HEK293 (cell line): ENCODE measurements around the gene CCDC116.

Experiments used
- CTCF ChIA-PET: fragments of 350-600 bp; formaldehyde crosslinking; extraction: SDS; loops from one replicate; lab custom pipeline; 2021; ENCODE audit warnings: antibody characterized with exemption; lab: Yijun Ruan, JAX
- POLR2A ChIA-PET: fragments of 300-600 bp; formaldehyde crosslinking; extraction: SDS; loops from one replicate; lab custom pipeline; 2020; ENCODE audit warnings: antibody characterized with exemption, inconsistent platforms; lab: Yijun Ruan, JAX
- H3K27ac ChIP-seq: fragments of 200-500 bp; sonication (Bioruptor generic); 2 replicates; pipeline ENCODE4 v1.5.1; 2014; ENCODE audit warnings: low read depth, low read length, control low read depth, inconsistent platforms; ENCODE audit errors: extremely low read depth
- H3K36me3 ChIP-seq, 2 experiments: fragments of 200-500 bp in 1 of 2; sonication (Bioruptor generic) in 1 of 2; 1 replicate in 1 of 2; 2 replicates in 1 of 2; pipeline ENCODE4 v1.5.1; 2014 to 2017; ENCODE audit warnings: inconsistent platforms in 2 of 2, low read length in 2 of 2; ENCODE audit not compliant: control insufficient read depth in 2 of 2, insufficient read depth in 1 of 2
- H3K4me1 ChIP-seq: fragments of 200-500 bp; sonication (Bioruptor generic); 2 replicates; pipeline ENCODE4 v1.5.1; 2014; ENCODE audit warnings: mild to moderate bottlenecking, low read length, inconsistent platforms; ENCODE audit not compliant: control insufficient read depth, insufficient read depth
- H3K4me3 ChIP-seq: 2 replicates; pipeline ENCODE4 v1.5.1; 2011; ENCODE audit warnings: low read depth, mild to moderate bottlenecking, control low read depth, low read length, moderate library complexity
- H3K9me3 ChIP-seq: fragments of 200-500 bp; sonication (Bioruptor generic); 2 replicates; pipeline ENCODE4 v1.5.1; 2014; ENCODE audit warnings: low read depth, low read length, inconsistent platforms; ENCODE audit not compliant: control insufficient read depth, insufficient read depth
- GLIS1 ChIP-seq: fragments of 450-650 bp; formaldehyde crosslinking; IDR thresholded peaks from 2 replicates; pipeline ENCODE4 v1.5.1; 2016; ENCODE audit warnings: missing biosample characterization, missing genetic modification characterization
- HOXC10 ChIP-seq: sonication (generic); formaldehyde crosslinking; IDR thresholded peaks from 2 replicates; pipeline ENCODE4 v1.8.1; 2023; ENCODE audit warnings: mild to moderate bottlenecking, missing genetic modification reagents
- KLF1 ChIP-seq: fragments of 450-650 bp; formaldehyde crosslinking; IDR thresholded peaks from 2 replicates; pipeline ENCODE4 v1.5.1; 2016; ENCODE audit warnings: missing biosample characterization, missing genetic modification characterization
- MEIS1 ChIP-seq: sonication (generic); formaldehyde crosslinking; IDR thresholded peaks from 2 replicates; pipeline ENCODE4 v1.8.1; 2022; ENCODE audit warnings: missing genetic modification reagents, mild to moderate bottlenecking, borderline replicate concordance
- YY1 ChIP-seq: fragments of 450-650 bp; formaldehyde crosslinking; IDR thresholded peaks from 2 replicates; pipeline ENCODE4 v1.5.1; 2018; ENCODE audit warnings: missing biosample characterization, missing genetic modification characterization
- ZBTB21 ChIP-seq: fragments of 450-650 bp; formaldehyde crosslinking; IDR thresholded peaks from 2 replicates; pipeline ENCODE4 v1.5.1; 2017; ENCODE audit warnings: missing biosample characterization, missing genetic modification characterization
- ZBTB7A ChIP-seq: fragments of 450-650 bp; formaldehyde crosslinking; IDR thresholded peaks from 2 replicates; pipeline ENCODE4 v1.5.1; 2016; ENCODE audit warnings: low read depth, missing biosample characterization, missing genetic modification characterization
- ZEB2 ChIP-seq: fragments of 450-650 bp; formaldehyde crosslinking; IDR thresholded peaks from 2 replicates; pipeline ENCODE4 v1.5.1; 2016; ENCODE audit warnings: missing biosample characterization, missing genetic modification characterization
- ZNF10 ChIP-seq: fragments of 450-650 bp; formaldehyde crosslinking; IDR thresholded peaks from 2 replicates; pipeline ENCODE4 v1.5.1; 2017; ENCODE audit warnings: missing biosample characterization, missing genetic modification characterization
- ZNF155 ChIP-seq: fragments of 450-650 bp; formaldehyde crosslinking; IDR thresholded peaks from 2 replicates; pipeline ENCODE4 v1.5.1; 2016; ENCODE audit warnings: missing biosample characterization, missing genetic modification characterization
- ZNF341 ChIP-seq: fragments of 450-650 bp; formaldehyde crosslinking; IDR thresholded peaks from 2 replicates; pipeline ENCODE4; 2016; ENCODE audit warnings: low read depth, missing biosample characterization, missing genetic modification characterization
- ZNF404 ChIP-seq: fragments of 450-650 bp; formaldehyde crosslinking; IDR thresholded peaks from 2 replicates; pipeline ENCODE4 v1.5.1; 2017; ENCODE audit warnings: missing biosample characterization, missing genetic modification characterization
- ZNF571 ChIP-seq: fragments of 450-650 bp; formaldehyde crosslinking; IDR thresholded peaks from 2 replicates; pipeline ENCODE4 v1.5.0; 2017; ENCODE audit warnings: missing biosample characterization, missing genetic modification characterization
- ZNF624 ChIP-seq: fragments of 450-650 bp; formaldehyde crosslinking; IDR thresholded peaks from 2 replicates; pipeline ENCODE4 v1.5.1; 2017; ENCODE audit warnings: missing biosample characterization, missing genetic modification characterization
- ZNF677 ChIP-seq: fragments of 450-650 bp; IDR thresholded peaks from 2 replicates; pipeline ENCODE4 v1.5.0; 2018; ENCODE audit warnings: missing biosample characterization, mild to moderate bottlenecking, missing genetic modification characterization, moderate library complexity
- ZNF747 ChIP-seq: fragments of 450-650 bp; formaldehyde crosslinking; IDR thresholded peaks from 2 replicates; pipeline ENCODE4 v1.5.1; 2016; ENCODE audit warnings: missing biosample characterization, missing genetic modification characterization
- ZNF76 ChIP-seq: fragments of 450-650 bp; formaldehyde crosslinking; IDR thresholded peaks from 2 replicates; pipeline ENCODE4; 2016; ENCODE audit warnings: low read depth, missing biosample characterization, missing genetic modification characterization, borderline replicate concordance
- ZSCAN16 ChIP-seq: fragments of 450-650 bp; formaldehyde crosslinking; IDR thresholded peaks from 2 replicates; pipeline ENCODE4 v1.5.1; 2016; ENCODE audit warnings: missing biosample characterization, missing genetic modification characterization
- TF ChIP-seq, protein P1 (sequence below): fragments of 450-650 bp; formaldehyde crosslinking; IDR thresholded peaks from 2 replicates; pipeline ENCODE4 v1.5.1; 2016; ENCODE audit warnings: missing biosample characterization, missing genetic modification characterization
- TF ChIP-seq, protein P2 (sequence below): fragments of 450-650 bp; formaldehyde crosslinking; IDR thresholded peaks from 2 replicates; pipeline ENCODE4 v1.5.1; 2016; ENCODE audit warnings: missing biosample characterization, missing genetic modification characterization
- TF ChIP-seq, protein P3 (sequence below): fragments of 450-650 bp; formaldehyde crosslinking; IDR thresholded peaks from 2 replicates; pipeline ENCODE4 v1.5.1; 2016; ENCODE audit warnings: missing biosample characterization, missing genetic modification characterization
- TF ChIP-seq, protein P4 (sequence below): fragments of 450-650 bp; formaldehyde crosslinking; IDR thresholded peaks from 2 replicates; pipeline ENCODE4 v1.5.1; 2016; ENCODE audit warnings: missing biosample characterization, missing genetic modification characterization

Gene CCDC116

GRCh38 chr22:21628386-21629254 is 3.9 kb upstream of the CCDC116 start:
- Histone ChIP-seq H3K4me3 (peak overlapping the region; percentile 87), H3K4me1 (no peaks in the 10 kb centered on the region), H3K36me3 (peaks cover 0 to 39% of the 10 kb centered on the region in 2 experiments; a peak in 1 of 3 replicates), H3K27ac (peak overlapping the region; percentile 76; the same call in 1 of the 2 replicates), H3K9me3 (no peaks in the 10 kb centered on the region)
- CTCF ChIA-PET: interaction anchor here (0.5 to 5.7 kb wide), 20 partner anchors 8 to 66 kb away, joined by 3 to 109 read pairs (median 4); partner anchors contain the start of gene SDF2L1
- POLR2A ChIA-PET: interaction anchor here (0.8 to 2.5 kb wide), 11 partner anchors 9 to 60 kb away, joined by 3 to 50 read pairs (median 6); partner anchors contain the start of gene SDF2L1
- no peak for TF ChIP-seq ZNF155 (tag by site-specific recombination)
- TF ChIP-seq ZNF341 (tag by site-specific recombination): no peak
- TF ChIP-seq, protein P1, sequence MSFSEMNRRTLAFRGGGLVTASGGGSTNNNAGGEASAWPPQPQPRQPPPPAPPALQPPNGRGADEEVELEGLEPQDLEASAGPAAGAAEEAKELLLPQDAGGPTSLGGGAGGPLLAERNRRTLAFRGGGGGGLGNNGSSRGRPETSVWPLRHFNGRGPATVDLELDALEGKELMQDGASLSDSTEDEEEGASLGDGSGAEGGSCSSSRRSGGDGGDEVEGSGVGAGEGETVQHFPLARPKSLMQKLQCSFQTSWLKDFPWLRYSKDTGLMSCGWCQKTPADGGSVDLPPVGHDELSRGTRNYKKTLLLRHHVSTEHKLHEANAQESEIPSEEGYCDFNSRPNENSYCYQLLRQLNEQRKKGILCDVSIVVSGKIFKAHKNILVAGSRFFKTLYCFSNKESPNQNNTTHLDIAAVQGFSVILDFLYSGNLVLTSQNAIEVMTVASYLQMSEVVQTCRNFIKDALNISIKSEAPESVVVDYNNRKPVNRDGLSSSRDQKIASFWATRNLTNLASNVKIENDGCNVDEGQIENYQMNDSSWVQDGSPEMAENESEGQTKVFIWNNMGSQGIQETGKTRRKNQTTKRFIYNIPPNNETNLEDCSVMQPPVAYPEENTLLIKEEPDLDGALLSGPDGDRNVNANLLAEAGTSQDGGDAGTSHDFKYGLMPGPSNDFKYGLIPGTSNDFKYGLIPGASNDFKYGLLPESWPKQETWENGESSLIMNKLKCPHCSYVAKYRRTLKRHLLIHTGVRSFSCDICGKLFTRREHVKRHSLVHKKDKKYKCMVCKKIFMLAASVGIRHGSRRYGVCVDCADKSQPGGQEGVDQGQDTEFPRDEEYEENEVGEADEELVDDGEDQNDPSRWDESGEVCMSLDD: 0 out of 2 replicates have a peak, but pooled peaks have one; percentile 48
- TF ChIP-seq ZNF404: no peak
- TF ChIP-seq ZBTB7A (tag by site-specific recombination): 0 out of 2 replicates have a peak, but pooled peaks have one; percentile 68
- no peak for TF ChIP-seq ZNF747 (tag by site-specific recombination)
- TF ChIP-seq ZNF571: no peak
- 0 out of 2 replicates have a peak, but pooled peaks have one; percentile 81 for TF ChIP-seq KLF1 (tag by site-specific recombination)
- TF ChIP-seq YY1: no peak
- peak; percentile 17; the same call in 1 of the 2 replicates for TF ChIP-seq GLIS1
- TF ChIP-seq MEIS1 (CRISPR knock-in tag): peak; percentile 51; the same call in 1 of the 2 replicates
- peak; percentile 44; the same call in 1 of the 2 replicates for TF ChIP-seq ZNF677 (tag by site-specific recombination)

GRCh38 chr22:21629255-21630149 is 3.1 kb upstream of the CCDC116 start, which contains the start of gene YDJC:
Gene YDJC, minus strand, starts transcription at chr22:21630022. Its CDS starts 8 bp downstream, at chr22:21630014.
- peaks cover 0 to 37% of the 10 kb centered on the region in 2 experiments; a peak in 1 of 3 replicates for H3K36me3 ChIP-seq
- ChIA-PET CTCF (interaction anchor here (0.5 to 5.1 kb wide), 21 partner anchors 9 to 178 kb away, joined by 3 to 109 read pairs (median 4); partner anchors contain the start of gene SDF2L1), POLR2A (interaction anchor here (0.7 to 2.2 kb wide), 10 partner anchors 9 to 61 kb away, joined by 3 to 50 read pairs (median 6); partner anchors contain the start of gene SDF2L1)
- H3K4me1 ChIP-seq: no peaks in the 10 kb centered on the region
- peak within 1 kb of the TSS; percentile 87 for H3K4me3 ChIP-seq
- H3K27ac ChIP-seq: peak within 1 kb of the TSS; percentile 76
- H3K9me3 ChIP-seq: no peaks in the 10 kb centered on the region
- TF ChIP-seq ZNF624 (tag by site-specific recombination) (no peak), ZBTB21 (tag by site-specific recombination) (no peak), ZEB2 (tag by site-specific recombination) (peak; percentile 69), HOXC10 (CRISPR knock-in tag) (no peak; the same call in 1 of the 2 replicates), ZSCAN16 (tag by site-specific recombination) (no peak; the same call in 1 of the 2 replicates), ZNF10 (tag by site-specific recombination) (no peak), ZNF76 (tag by site-specific recombination) (peak; percentile 44; the same call in 1 of the 2 replicates)
- TF ChIP-seq, protein P2, sequence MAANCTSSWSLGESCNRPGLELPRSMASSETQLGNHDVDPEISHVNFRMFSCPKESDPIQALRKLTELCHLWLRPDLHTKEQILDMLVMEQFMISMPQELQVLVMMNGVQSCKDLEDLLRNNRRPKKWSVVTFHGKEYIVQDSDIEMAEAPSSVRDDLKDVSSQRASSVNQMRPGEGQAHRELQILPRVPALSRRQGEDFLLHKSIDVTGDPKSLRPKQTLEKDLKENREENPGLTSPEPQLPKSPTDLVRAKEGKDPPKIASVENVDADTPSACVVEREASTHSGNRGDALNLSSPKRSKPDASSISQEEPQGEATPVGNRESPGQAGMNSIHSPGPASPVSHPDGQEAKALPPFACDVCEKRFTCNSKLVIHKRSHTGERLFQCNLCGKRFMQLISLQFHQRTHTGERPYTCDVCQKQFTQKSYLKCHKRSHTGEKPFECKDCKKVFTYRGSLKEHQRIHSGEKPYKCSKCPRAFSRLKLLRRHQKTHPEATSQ (tag by site-specific recombination): no peak; the same call in 1 of the 2 replicates
- TF ChIP-seq, protein P3, sequence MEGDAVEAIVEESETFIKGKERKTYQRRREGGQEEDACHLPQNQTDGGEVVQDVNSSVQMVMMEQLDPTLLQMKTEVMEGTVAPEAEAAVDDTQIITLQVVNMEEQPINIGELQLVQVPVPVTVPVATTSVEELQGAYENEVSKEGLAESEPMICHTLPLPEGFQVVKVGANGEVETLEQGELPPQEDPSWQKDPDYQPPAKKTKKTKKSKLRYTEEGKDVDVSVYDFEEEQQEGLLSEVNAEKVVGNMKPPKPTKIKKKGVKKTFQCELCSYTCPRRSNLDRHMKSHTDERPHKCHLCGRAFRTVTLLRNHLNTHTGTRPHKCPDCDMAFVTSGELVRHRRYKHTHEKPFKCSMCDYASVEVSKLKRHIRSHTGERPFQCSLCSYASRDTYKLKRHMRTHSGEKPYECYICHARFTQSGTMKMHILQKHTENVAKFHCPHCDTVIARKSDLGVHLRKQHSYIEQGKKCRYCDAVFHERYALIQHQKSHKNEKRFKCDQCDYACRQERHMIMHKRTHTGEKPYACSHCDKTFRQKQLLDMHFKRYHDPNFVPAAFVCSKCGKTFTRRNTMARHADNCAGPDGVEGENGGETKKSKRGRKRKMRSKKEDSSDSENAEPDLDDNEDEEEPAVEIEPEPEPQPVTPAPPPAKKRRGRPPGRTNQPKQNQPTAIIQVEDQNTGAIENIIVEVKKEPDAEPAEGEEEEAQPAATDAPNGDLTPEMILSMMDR: peak; percentile 91
- TF ChIP-seq, protein P4, sequence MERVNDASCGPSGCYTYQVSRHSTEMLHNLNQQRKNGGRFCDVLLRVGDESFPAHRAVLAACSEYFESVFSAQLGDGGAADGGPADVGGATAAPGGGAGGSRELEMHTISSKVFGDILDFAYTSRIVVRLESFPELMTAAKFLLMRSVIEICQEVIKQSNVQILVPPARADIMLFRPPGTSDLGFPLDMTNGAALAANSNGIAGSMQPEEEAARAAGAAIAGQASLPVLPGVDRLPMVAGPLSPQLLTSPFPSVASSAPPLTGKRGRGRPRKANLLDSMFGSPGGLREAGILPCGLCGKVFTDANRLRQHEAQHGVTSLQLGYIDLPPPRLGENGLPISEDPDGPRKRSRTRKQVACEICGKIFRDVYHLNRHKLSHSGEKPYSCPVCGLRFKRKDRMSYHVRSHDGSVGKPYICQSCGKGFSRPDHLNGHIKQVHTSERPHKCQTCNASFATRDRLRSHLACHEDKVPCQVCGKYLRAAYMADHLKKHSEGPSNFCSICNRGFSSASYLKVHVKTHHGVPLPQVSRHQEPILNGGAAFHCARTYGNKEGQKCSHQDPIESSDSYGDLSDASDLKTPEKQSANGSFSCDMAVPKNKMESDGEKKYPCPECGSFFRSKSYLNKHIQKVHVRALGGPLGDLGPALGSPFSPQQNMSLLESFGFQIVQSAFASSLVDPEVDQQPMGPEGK: peak; percentile 95
